Gastroesophageal sphincter (tissue), 4 donors: Measurements from ENCODE around the gene PTHLH. TPM values are rescaled to one million over a fixed set of nuclear protein-coding genes. Genes with fewer than 3 reads are reported as not detected.
A peak's percentile ranks its signal among the peaks of the same experiment; 100 is the strongest.

ENCODE experiments used
- ATAC-seq: fragments of 150-250 bp; one replicate; pipeline ENCODE4 v1.9.1; 2016; ENCODE audit warnings: mild to moderate bottlenecking, moderate library complexity
- H3K27ac ChIP-seq, 4 donors: fragments of 200-600 bp; sonication (generic) in 3 of 4; 1 replicate in 3 of 4; 2 replicates in 1 of 4; pipeline ENCODE4 v1.5.1; 2016 to 2019
- H3K27me3 ChIP-seq: fragments of 200-600 bp; sonication (generic); one replicate; pipeline ENCODE4 v1.5.1; 2019
- H3K36me3 ChIP-seq, 2 donors: fragments of 200-600 bp; sonication (generic); one replicate each; pipeline ENCODE4 v1.5.1; 2019; ENCODE audit warnings: control low read depth in 1 of 2
- H3K4me1 ChIP-seq, 3 donors: fragments of 200-600 bp; sonication (generic); 1 replicate in 2 of 3; 2 replicates in 1 of 3; pipeline ENCODE4 v1.5.1; 2016 to 2019; ENCODE audit warnings: control low read depth in 2 of 3
- H3K4me3 ChIP-seq, 2 donors: fragments of 200-600 bp; sonication (generic); one replicate each; pipeline ENCODE4 v1.5.1; 2019; ENCODE audit warnings: mild to moderate bottlenecking in 1 of 2, moderate library complexity in 1 of 2
- H3K9me3 ChIP-seq, 3 donors: fragments of 200-600 bp; sonication (generic); one replicate each; pipeline ENCODE4 v1.5.1; 2017 to 2019; ENCODE audit warnings: control low read depth in 2 of 3
- EP300 ChIP-seq: sonication (generic); formaldehyde crosslinking; IDR thresholded peaks from one replicate; pipeline ENCODE4 v1.6.1; 2017; ENCODE audit warnings: antibody characterized with exemption, mild to moderate bottlenecking
- POLR2A ChIP-seq, 2 donors: fragments of 450-650 bp; IDR thresholded peaks; one replicate each; pipeline ENCODE4 v1.6.1; 2017; ENCODE audit warnings: antibody characterized with exemption in 2 of 2, mild to moderate bottlenecking in 2 of 2, moderate library complexity in 1 of 2
- POLR2AphosphoS5 ChIP-seq: sonication (generic); formaldehyde crosslinking; IDR thresholded peaks from one replicate; pipeline ENCODE4 v1.6.1; 2017; ENCODE audit warnings: antibody characterized with exemption
- WGBS, 2 donors: methylation state at CpG; one replicate each; pipeline ENCODE4 v1.1.5; 2018; ENCODE audit warnings: low coverage in 1 of 2; 5-methylcytosine and 5-hydroxymethylcytosine counted together
- total RNA-seq, 4 donors: library from RNA; depleted of rRNA; stranded (reverse); fragments of >200 nt; gene quantifications; one replicate each; pipeline ENCODE4 v1.1.0, GENCODE V29; 2016
- TF ChIP-seq, protein P1 (sequence below), 4 experiments: fragments of 200-600 bp in 2 of 4; fragments of 450-650 bp in 2 of 4; sonication (generic) in 1 of 4; IDR thresholded peaks; one replicate each; pipeline ENCODE4 v1.5.1; 2017 to 2019; ENCODE audit warnings: antibody characterized with exemption in 4 of 4, mild to moderate bottlenecking in 2 of 4, moderate library complexity in 2 of 4

The PTHLH gene
- total RNA-seq, 4 donors from 2014 or later = 0.47 to 3.3 (median 1.9) TPM

DNA sequence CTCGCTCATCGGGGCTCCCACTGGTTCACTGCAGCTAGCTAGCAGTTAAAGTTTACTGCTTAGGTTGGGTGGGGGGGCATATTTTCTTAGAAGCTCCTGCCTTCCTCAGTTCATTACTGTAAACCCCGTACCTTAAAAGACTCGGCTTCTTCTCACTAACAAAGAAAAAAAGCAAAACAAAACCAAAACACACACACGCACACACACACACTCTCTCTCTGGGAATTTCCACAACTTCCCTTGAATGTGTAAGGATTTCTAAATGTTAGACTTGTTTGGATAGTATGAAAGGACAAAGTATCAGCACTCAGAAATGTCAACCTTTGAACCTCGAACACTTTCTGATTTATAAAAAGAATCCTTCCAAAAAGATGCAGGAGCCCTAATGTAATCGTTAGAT, 927 bp downstream of the PTHLH start:
- H3K9me3 ChIP-seq = no peaks in the 10 kb centered on the region
- H3K27ac ChIP-seq = peak overlapping the region in 2 of 4 donors; percentile 75 to 81
- H3K4me3 ChIP-seq = no peak overlapping the region
- WGBS, 2 donors = 61 to 64% methylated on average over 4 to 7 of the region's 7 CpGs
- H3K36me3 ChIP-seq = no peaks in the 10 kb centered on the region
- TF ChIP-seq POLR2AphosphoS5 (no peak), EP300 (no peak), POLR2A (IDR thresholded peaks at IDR 0.05) (no peak)
- TF ChIP-seq, protein P1, sequence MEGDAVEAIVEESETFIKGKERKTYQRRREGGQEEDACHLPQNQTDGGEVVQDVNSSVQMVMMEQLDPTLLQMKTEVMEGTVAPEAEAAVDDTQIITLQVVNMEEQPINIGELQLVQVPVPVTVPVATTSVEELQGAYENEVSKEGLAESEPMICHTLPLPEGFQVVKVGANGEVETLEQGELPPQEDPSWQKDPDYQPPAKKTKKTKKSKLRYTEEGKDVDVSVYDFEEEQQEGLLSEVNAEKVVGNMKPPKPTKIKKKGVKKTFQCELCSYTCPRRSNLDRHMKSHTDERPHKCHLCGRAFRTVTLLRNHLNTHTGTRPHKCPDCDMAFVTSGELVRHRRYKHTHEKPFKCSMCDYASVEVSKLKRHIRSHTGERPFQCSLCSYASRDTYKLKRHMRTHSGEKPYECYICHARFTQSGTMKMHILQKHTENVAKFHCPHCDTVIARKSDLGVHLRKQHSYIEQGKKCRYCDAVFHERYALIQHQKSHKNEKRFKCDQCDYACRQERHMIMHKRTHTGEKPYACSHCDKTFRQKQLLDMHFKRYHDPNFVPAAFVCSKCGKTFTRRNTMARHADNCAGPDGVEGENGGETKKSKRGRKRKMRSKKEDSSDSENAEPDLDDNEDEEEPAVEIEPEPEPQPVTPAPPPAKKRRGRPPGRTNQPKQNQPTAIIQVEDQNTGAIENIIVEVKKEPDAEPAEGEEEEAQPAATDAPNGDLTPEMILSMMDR (IDR thresholded peaks at IDR 0.05) = no peak
- ATAC-seq = no peak
- H3K27me3 ChIP-seq = peaks cover 82% of the 10 kb centered on the region
- H3K4me1 ChIP-seq = peaks cover 0 to 60% (median 13%) of the 10 kb centered on the region in 3 donors

DNA sequence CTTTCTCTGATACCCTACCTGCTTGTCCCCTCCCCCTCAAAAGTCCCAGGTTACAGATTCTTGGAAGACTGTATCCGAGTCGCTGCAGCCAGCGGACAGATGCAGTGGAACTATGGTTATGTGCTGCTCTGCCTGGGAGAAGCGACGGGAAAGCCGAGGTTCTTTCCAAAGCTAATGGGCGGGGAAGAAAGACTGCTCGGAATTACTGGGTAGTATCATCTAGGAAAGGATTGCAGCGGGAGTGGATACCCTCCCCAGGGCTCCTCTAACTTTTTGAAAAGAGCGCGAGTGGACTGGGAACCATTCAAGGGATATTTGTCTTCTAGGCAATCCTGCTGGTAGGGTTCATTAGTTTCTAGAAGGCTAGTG, 1.4 kb downstream of the PTHLH start:
- H3K27ac ChIP-seq = peak overlapping the region in 3 of 4 donors; percentile 75 to 81 (median 79)
- no peak for ATAC-seq
- H3K9me3 ChIP-seq = no peaks in the 10 kb centered on the region
- H3K4me3 ChIP-seq = peak overlapping the region in 1 of 2 donors; percentile 67
- 6 to 73% methylated on average over 2 to 8 of the region's 11 CpGs for WGBS, 2 donors
- H3K36me3 ChIP-seq = no peaks in the 10 kb centered on the region
- peaks cover 82% of the 10 kb centered on the region for H3K27me3 ChIP-seq
- TF ChIP-seq POLR2A (IDR thresholded peaks at IDR 0.05) (no peak), EP300 (no peak), POLR2AphosphoS5 (no peak)
- TF ChIP-seq, protein P1 (IDR thresholded peaks at IDR 0.05) = no peak
- H3K4me1 ChIP-seq = peaks cover 0 to 62% (median 13%) of the 10 kb centered on the region in 3 donors

DNA sequence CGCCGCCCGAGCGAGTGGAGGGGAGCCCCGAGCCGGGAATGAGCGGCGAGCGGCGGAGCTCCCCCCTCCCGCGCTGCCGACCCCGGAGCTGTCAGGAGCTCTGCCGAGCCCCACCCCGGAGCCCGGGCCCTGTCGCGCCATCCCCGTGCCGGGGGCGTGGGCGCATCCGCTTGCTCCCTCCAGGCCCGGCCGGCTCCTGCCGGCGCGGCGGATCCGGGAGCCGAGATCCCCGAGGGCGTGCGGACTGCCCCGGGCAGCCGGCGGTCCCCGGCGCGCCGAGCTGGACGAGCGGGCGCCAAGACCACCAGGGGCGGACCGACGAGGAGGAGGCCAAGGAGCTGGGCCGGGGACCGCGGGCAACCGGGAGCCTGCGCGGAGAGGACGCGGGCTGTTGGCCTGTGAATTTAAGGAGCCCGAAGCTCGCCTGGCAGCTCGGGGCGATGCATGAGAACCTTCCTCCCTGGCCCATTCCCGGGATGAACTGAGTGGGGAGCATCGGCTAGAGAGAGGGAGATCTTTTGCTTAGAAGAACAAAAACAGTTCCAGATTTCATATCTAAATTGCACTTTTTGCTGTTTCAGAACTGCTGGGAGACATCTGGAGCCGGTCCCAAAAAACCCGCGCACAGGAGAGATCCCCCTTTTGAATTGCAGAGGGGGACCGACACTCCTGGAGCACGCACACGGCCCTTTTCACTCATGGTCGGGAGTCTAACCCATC, 2.0 kb downstream of the PTHLH start:
- no peak for TF ChIP-seq EP300
- TF ChIP-seq POLR2A (IDR thresholded peaks at IDR 0.05) = no peak
- TF ChIP-seq, protein P1 (IDR thresholded peaks at IDR 0.05) = no peak
- no peak for TF ChIP-seq POLR2AphosphoS5
- no peaks in the 10 kb centered on the region for H3K9me3 ChIP-seq
- ATAC-seq = peak; percentile 42

DNA sequence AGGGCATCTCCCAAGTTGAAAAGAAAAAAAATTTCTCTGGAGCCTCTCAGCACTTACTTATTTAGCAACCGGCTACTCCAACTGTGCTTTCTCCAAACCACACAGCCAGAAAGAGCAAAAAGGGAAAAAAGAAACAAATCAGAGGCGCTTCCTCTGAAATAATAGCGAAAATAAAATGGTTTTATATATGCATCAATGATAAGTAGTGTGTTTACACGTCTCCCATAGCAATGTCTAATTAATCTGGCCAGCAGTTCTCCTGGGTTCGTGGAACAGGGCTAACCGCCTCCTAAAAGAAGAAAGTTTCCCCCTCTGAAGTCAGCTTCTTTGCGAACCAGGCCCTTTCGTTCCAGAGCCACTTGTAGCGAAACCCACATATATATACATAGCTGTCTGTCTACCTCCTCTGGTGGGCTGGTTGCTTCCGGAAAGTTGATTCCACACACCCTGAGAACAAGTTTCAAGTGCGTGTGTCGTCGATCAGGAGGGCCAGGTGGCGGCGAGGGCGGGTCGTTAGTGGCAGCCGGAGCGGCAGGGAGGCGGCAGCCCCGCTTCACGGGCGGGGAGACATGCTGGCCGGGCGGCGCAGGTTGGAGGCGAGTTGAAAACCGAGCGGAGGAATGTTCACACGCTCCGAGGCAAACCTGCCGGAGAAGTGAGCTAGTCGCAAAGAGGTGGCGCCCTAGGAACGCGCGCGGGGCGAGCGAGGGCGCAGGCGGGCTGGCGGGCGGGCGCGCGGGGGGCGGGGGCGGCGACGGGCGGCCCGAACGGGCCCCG, 2.7 kb downstream of the PTHLH start:
- peak; percentile 73 for ATAC-seq
- Histone ChIP-seq H3K4me3 (peak overlapping the region; percentile 32 to 67), H3K27ac (peak overlapping the region in 3 of 4 donors; percentile 75 to 81 (median 79)), H3K27me3 (peaks cover 82% of the 10 kb centered on the region), H3K4me1 (peaks cover 0 to 50% (median 13%) of the 10 kb centered on the region in 3 donors), H3K9me3 (no peaks in the 10 kb centered on the region), H3K36me3 (no peaks in the 10 kb centered on the region)
- 0 to 4% methylated on average over 6 to 9 of the region's 55 CpGs for WGBS, 2 donors
- TF ChIP-seq POLR2A (IDR thresholded peaks at IDR 0.05) = no peak
- TF ChIP-seq POLR2AphosphoS5 = no peak
- TF ChIP-seq, protein P1 (IDR thresholded peaks at IDR 0.05) = peak in 1 of 4 experiments; percentile 35

More for the DNA sequence above, 2.0 kb downstream of the PTHLH start:
- Histone ChIP-seq H3K36me3 (no peaks in the 10 kb centered on the region), H3K4me3 (peak overlapping the region; percentile 32 to 67), H3K27me3 (peaks cover 82% of the 10 kb centered on the region), H3K27ac (peak overlapping the region in 3 of 4 donors; percentile 75 to 81 (median 79)), H3K4me1 (peaks cover 0 to 58% (median 13%) of the 10 kb centered on the region in 3 donors)
- WGBS, 2 donors = 4 to 37% methylated on average over 7 to 10 of the region's 69 CpGs
